Suprapubic skin (tissue), 3 donors: ENCODE results near the gene SPAG16.

Source experiments
- POLR2A ChIP-seq, 2 donors: fragments of 450-650 bp; IDR thresholded peaks; one replicate each; pipeline ENCODE4 v1.6.1; 2017; ENCODE audit warnings: antibody characterized with exemption in 2 of 2, mild to moderate bottlenecking in 2 of 2, moderate library complexity in 2 of 2
- TF ChIP-seq, protein P1 (sequence below), 2 donors: fragments of 200-600 bp in 1 of 2; fragments of 450-650 bp in 1 of 2; sonication (generic) in 1 of 2; IDR thresholded peaks; one replicate each; pipeline ENCODE4 v1.5.1; 2016 to 2019; ENCODE audit warnings: antibody characterized with exemption in 2 of 2, mild to moderate bottlenecking in 1 of 2, moderate library complexity in 1 of 2

DNA sequence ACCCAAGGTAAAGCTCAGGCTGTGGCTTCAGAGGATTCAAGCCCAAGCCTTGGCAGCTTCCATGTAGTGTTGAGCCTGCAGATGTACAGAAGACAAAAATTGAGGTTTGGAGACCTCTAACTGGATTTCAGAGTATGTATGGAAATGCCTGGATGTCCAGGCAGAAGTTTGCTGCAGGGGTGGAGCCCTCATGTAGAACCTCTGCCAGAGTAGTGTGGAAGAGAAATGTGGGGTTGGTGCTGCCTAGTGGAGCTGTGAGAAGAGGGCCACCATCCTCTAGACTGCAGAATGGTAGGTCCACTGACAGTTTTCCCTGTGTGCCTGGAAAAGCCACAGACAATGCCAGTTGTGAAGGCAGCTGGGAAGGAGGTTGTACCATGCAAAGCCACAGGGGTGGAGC, 239.9 kb downstream of the SPAG16 start:
- TF ChIP-seq, protein P1, sequence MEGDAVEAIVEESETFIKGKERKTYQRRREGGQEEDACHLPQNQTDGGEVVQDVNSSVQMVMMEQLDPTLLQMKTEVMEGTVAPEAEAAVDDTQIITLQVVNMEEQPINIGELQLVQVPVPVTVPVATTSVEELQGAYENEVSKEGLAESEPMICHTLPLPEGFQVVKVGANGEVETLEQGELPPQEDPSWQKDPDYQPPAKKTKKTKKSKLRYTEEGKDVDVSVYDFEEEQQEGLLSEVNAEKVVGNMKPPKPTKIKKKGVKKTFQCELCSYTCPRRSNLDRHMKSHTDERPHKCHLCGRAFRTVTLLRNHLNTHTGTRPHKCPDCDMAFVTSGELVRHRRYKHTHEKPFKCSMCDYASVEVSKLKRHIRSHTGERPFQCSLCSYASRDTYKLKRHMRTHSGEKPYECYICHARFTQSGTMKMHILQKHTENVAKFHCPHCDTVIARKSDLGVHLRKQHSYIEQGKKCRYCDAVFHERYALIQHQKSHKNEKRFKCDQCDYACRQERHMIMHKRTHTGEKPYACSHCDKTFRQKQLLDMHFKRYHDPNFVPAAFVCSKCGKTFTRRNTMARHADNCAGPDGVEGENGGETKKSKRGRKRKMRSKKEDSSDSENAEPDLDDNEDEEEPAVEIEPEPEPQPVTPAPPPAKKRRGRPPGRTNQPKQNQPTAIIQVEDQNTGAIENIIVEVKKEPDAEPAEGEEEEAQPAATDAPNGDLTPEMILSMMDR (IDR thresholded peaks at IDR 0.05) = no peak
- TF ChIP-seq POLR2A (IDR thresholded peaks at IDR 0.05) = no peak
